Measurements from ENCODE around the gene ALG8. TPM values are rescaled to one million over a fixed set of nuclear protein-coding genes. Genes with fewer than 3 reads are reported as not detected.

The ALG8 gene
- total and polyA plus RNA-seq, 12 donors, result 28.9 to 129 (median 53.3) TPM

DNA sequence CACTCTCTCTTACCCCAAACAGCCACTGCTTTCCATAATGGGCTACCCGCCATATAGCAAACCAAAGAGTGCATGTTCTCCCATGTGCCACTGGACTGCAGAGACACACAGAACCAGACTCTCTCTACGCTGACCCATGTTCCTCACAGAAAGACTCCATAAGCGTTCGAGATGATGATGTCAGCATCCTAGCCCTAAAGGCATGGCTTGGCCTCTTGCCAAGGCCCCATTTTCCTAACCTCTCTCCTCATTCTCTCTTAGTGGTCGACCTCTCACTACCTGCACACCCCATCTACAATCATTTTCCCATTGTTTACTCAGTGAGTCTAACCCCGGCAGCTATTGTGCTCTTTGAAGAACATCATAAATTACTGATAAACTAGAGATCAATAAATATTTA, 64.7 kb downstream of the ALG8 start:
- Histone ChIP-seq H3K4me1 (replicated peaks in 1 of 2) (peaks cover 18 to 43% of the 10 kb centered on the region in 2 donors), H3K9me3 (replicated peaks in 1 of 3) (no peaks in the 10 kb centered on the region)

DNA sequence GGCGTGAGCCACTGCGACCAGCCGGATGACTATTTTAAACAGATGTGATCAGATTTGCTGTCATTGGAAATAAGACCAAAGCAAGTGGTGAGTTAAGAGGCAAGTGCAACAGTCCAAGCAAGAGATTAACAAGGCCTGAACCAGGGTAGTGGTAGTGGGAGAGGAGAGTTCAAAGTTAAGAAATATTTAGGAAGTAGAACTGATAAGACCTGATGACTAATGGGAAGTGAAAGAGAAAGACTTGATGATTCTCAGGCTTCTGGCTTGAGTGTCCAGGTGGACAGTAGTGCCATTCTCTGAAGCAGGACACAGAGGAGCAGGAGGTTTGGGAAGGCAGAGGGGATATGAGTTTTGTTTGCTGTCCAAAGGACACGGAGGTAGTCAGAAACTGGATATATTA, 67.0 kb downstream of the ALG8 start:
- Histone ChIP-seq H3K27me3 (no peaks in the 10 kb centered on the region), H3K27ac (no peak overlapping the region), H3K9me3 (replicated peaks in 1 of 3) (no peaks in the 10 kb centered on the region), H3K36me3 (replicated peaks in 1 of 2) (peaks cover 0 to 47% of the 10 kb centered on the region in 2 donors), H3K4me1 (replicated peaks in 1 of 2) (peaks cover 7 to 28% of the 10 kb centered on the region in 2 donors), H3K4me3 (no peak overlapping the region)
- intact Hi-C loops (cut with DNase I), result loop anchor here in 1 of 2 donors (10.0 kb wide), 1 partner anchor 122 kb away; no protein-coding TSS in a partner anchor
- no peak for DNase-seq
- WGBS, 4 donors, result 94 to 96% (median 94%) methylated on average over 4 of the region's 4 CpGs
- no peak for TF ChIP-seq POLR2A (IDR thresholded peaks at IDR 0.05)
- TF ChIP-seq, protein P1, sequence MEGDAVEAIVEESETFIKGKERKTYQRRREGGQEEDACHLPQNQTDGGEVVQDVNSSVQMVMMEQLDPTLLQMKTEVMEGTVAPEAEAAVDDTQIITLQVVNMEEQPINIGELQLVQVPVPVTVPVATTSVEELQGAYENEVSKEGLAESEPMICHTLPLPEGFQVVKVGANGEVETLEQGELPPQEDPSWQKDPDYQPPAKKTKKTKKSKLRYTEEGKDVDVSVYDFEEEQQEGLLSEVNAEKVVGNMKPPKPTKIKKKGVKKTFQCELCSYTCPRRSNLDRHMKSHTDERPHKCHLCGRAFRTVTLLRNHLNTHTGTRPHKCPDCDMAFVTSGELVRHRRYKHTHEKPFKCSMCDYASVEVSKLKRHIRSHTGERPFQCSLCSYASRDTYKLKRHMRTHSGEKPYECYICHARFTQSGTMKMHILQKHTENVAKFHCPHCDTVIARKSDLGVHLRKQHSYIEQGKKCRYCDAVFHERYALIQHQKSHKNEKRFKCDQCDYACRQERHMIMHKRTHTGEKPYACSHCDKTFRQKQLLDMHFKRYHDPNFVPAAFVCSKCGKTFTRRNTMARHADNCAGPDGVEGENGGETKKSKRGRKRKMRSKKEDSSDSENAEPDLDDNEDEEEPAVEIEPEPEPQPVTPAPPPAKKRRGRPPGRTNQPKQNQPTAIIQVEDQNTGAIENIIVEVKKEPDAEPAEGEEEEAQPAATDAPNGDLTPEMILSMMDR (IDR thresholded peaks at IDR 0.05), result no peak

More for the DNA sequence above, 64.7 kb downstream of the ALG8 start:
- WGBS, 4 donors, result 67 to 80% (median 74%) methylated on average over 6 of the region's 6 CpGs
- Histone ChIP-seq H3K36me3 (replicated peaks in 1 of 2) (peaks cover 0 to 30% of the 10 kb centered on the region in 2 donors), H3K27ac (no peak overlapping the region), H3K27me3 (no peaks in the 10 kb centered on the region), H3K4me3 (no peak overlapping the region)
- DNase-seq, result no peak
- no peak for TF ChIP-seq POLR2A (IDR thresholded peaks at IDR 0.05)
- TF ChIP-seq, protein P1 (IDR thresholded peaks at IDR 0.05), result no peak
- intact Hi-C loops (cut with DNase I), result loop anchor here in 1 of 2 donors (10.0 kb wide), 1 partner anchor 120 kb away; no protein-coding TSS in a partner anchor

DNA sequence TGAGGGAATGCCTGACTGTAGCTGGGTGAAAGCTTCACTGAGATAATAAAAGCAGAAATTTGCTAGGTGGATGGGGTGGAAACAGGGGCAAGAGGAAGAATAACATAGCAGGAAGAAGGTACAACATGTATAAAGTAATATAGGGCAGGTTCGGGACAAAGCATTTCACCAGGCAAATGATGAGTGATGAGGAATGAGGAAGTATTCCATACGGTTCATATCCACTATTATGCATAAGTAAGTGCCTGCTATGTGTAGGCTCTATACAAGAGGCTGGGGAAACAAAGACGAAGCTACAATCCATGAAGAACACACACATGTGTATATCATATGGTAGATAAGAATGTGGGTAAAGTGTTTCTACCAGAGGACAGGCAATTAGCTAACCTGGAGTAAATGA, 67.7 kb downstream of the ALG8 start:
- Histone ChIP-seq H3K27ac (no peak overlapping the region), H3K36me3 (replicated peaks in 1 of 2) (peaks cover 0 to 50% of the 10 kb centered on the region in 2 donors), H3K27me3 (no peaks in the 10 kb centered on the region), H3K4me3 (no peak overlapping the region), H3K9me3 (replicated peaks in 1 of 3) (no peaks in the 10 kb centered on the region), H3K4me1 (replicated peaks in 1 of 2) (peaks cover 0 to 21% of the 10 kb centered on the region in 2 donors)
- whole genome bisulfite sequencing, 4 donors, result 77 to 85% (median 81%) methylated on average over 3 of the region's 3 CpGs
- no peak for TF ChIP-seq POLR2A (IDR thresholded peaks at IDR 0.05)
- TF ChIP-seq, protein P1 (IDR thresholded peaks at IDR 0.05), result no peak
- DNase-seq, result no peak
- intact Hi-C loops (cut with DNase I), result loop anchor here in 1 of 2 donors (10.0 kb wide), 1 partner anchor 123 kb away; no protein-coding TSS in a partner anchor

DNA sequence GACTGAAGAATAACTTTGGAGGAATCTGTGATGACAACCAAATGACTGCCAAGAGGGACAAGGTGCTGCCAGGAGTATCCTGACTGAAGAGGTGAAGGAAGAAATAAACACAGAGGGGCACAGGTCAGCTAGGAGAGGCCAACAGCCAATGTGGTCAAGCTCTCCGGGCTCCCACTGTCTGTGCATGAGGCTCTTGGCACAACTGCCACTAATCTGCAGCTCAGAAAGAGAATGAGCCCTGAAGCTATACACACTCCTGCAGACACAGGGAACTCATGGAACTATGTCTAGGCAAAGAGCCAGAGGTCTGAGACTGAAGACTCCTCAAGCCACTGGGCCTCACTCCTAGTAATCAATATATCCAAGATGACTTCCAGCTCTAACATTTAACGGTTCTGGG, 68.8 kb downstream of the ALG8 start:
- DNase-seq, result no peak
- Histone ChIP-seq H3K27ac (no peak overlapping the region), H3K4me3 (no peak overlapping the region), H3K27me3 (no peaks in the 10 kb centered on the region), H3K4me1 (replicated peaks in 1 of 2) (peaks cover 0 to 12% of the 10 kb centered on the region in 2 donors), H3K9me3 (replicated peaks in 1 of 3) (no peaks in the 10 kb centered on the region), H3K36me3 (replicated peaks in 1 of 2) (peaks cover 0 to 50% of the 10 kb centered on the region in 2 donors)
- 76 to 85% (median 80%) methylated on average over 2 of the region's 2 CpGs for WGBS, 4 donors
- no peak for TF ChIP-seq POLR2A (IDR thresholded peaks at IDR 0.05)
- TF ChIP-seq, protein P1 (IDR thresholded peaks at IDR 0.05), result no peak
- intact Hi-C loops (cut with DNase I), result loop anchor here in 1 of 2 donors (10.0 kb wide), 1 partner anchor 124 kb away; no protein-coding TSS in a partner anchor

Data from adrenal gland (tissue), 12 donors.